Measurements from ENCODE around the gene OR1L8. TPM values are rescaled to one million over a fixed set of nuclear protein-coding genes. Genes with fewer than 3 reads are reported as not detected.

OR1L8 gene
- total and polyA plus RNA-seq, 5 donors from 2014 or later: 0.12 to 0.50 (median 0.20) TPM; not detected in 2

Other genes starting within 250 kb of the OR1L8 start
- gene PTGS1, start 212.4 kb downstream of the OR1L8 start, total RNA-seq: 9.2 TPM
- gene PTGS1, start 212.4 kb downstream of the OR1L8 start, polyA plus RNA-seq: under 1 TPM; 0.03 to 0.87 (median 0.61) TPM
- gene OR1J1, start 105.5 kb downstream of the OR1L8 start, total RNA-seq: not detected
- not detected for gene OR1J1, start 105.5 kb downstream of the OR1L8 start, polyA plus RNA-seq
- gene OR1J2, start 72.6 kb downstream of the OR1L8 start, total RNA-seq: 0.42 TPM
- not detected for gene OR1J2, start 72.6 kb downstream of the OR1L8 start, polyA plus RNA-seq
- gene OR1J4, start 64.2 kb downstream of the OR1L8 start, total RNA-seq: 1.8 TPM
- not detected for gene OR1J4, start 64.2 kb downstream of the OR1L8 start, polyA plus RNA-seq
- not detected for gene OR1N1, start 56.1 kb downstream of the OR1L8 start, total RNA-seq
- gene OR1N1, start 56.1 kb downstream of the OR1L8 start, polyA plus RNA-seq: not detected
- 0.81 TPM for gene OR1N2, start 30.3 kb downstream of the OR1L8 start, total RNA-seq
- not detected for gene OR1N2, start 30.3 kb downstream of the OR1L8 start, polyA plus RNA-seq
- gene OR1Q1, start 31.4 kb upstream of the OR1L8 start, total RNA-seq: 0.72 TPM
- gene OR1Q1, start 31.4 kb upstream of the OR1L8 start, polyA plus RNA-seq: not detected
- not detected for gene OR1B1, start 74.2 kb upstream of the OR1L8 start, total RNA-seq
- not detected for gene OR1B1, start 74.2 kb upstream of the OR1L8 start, polyA plus RNA-seq
- gene OR1L1, start 78.3 kb upstream of the OR1L8 start, total RNA-seq: not detected
- not detected for gene OR1L1, start 78.3 kb upstream of the OR1L8 start, polyA plus RNA-seq
- not detected for gene OR1L3, start 91.7 kb upstream of the OR1L8 start, total RNA-seq
- gene OR1L3, start 91.7 kb upstream of the OR1L8 start, polyA plus RNA-seq: not detected
- gene OR1L4, start 140.6 kb upstream of the OR1L8 start, total RNA-seq: not detected
- gene OR1L4, start 140.6 kb upstream of the OR1L8 start, polyA plus RNA-seq: not detected
- not detected for gene OR1L6, start 158.9 kb upstream of the OR1L8 start, total RNA-seq
- gene OR1L6, start 158.9 kb upstream of the OR1L8 start, polyA plus RNA-seq: under 1 TPM in 1 of 4 donors, not detected in 3; 0.17 TPM
- gene OR5C1, start 205.5 kb upstream of the OR1L8 start, total RNA-seq: not detected
- gene OR5C1, start 205.5 kb upstream of the OR1L8 start, polyA plus RNA-seq: not detected
- not detected for gene OR1K1, start 216.7 kb upstream of the OR1L8 start, total RNA-seq
- gene OR1K1, start 216.7 kb upstream of the OR1L8 start, polyA plus RNA-seq: under 1 TPM in 2 of 4 donors, not detected in 2; 0.34 to 0.41 TPM
- gene PDCL, start 245.2 kb upstream of the OR1L8 start, total RNA-seq: 24.5 TPM
- gene PDCL, start 245.2 kb upstream of the OR1L8 start, polyA plus RNA-seq: 10 to 100 TPM; 16.7 to 20.1 (median 18.4) TPM